Neural progenitor cell (in vitro differentiated cells): ENCODE measurements around the gene CHAD.

Experiments
- EZH2phosphoT487 ChIP-seq: fragments of 200-600 bp; sonication (generic); IDR thresholded peaks from 2 replicates; pipeline ENCODE4 v1.6.1; 2017; ENCODE audit warnings: antibody characterized with exemption
- TF ChIP-seq, protein P1 (sequence below): fragments of 200-600 bp; sonication (generic); IDR thresholded peaks from 2 replicates; pipeline ENCODE4 v1.5.1; 2017; ENCODE audit warnings: antibody characterized with exemption, mild to moderate bottlenecking

- TF ChIP-seq, protein P1, sequence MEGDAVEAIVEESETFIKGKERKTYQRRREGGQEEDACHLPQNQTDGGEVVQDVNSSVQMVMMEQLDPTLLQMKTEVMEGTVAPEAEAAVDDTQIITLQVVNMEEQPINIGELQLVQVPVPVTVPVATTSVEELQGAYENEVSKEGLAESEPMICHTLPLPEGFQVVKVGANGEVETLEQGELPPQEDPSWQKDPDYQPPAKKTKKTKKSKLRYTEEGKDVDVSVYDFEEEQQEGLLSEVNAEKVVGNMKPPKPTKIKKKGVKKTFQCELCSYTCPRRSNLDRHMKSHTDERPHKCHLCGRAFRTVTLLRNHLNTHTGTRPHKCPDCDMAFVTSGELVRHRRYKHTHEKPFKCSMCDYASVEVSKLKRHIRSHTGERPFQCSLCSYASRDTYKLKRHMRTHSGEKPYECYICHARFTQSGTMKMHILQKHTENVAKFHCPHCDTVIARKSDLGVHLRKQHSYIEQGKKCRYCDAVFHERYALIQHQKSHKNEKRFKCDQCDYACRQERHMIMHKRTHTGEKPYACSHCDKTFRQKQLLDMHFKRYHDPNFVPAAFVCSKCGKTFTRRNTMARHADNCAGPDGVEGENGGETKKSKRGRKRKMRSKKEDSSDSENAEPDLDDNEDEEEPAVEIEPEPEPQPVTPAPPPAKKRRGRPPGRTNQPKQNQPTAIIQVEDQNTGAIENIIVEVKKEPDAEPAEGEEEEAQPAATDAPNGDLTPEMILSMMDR = no peak
- no peak for TF ChIP-seq EZH2phosphoT487
Measured at GRCh38 chr17:50443505-50443974, 25.1 kb downstream of the CHAD start.
